ENCODE measurements around the gene STH.

Gene STH

DNA sequence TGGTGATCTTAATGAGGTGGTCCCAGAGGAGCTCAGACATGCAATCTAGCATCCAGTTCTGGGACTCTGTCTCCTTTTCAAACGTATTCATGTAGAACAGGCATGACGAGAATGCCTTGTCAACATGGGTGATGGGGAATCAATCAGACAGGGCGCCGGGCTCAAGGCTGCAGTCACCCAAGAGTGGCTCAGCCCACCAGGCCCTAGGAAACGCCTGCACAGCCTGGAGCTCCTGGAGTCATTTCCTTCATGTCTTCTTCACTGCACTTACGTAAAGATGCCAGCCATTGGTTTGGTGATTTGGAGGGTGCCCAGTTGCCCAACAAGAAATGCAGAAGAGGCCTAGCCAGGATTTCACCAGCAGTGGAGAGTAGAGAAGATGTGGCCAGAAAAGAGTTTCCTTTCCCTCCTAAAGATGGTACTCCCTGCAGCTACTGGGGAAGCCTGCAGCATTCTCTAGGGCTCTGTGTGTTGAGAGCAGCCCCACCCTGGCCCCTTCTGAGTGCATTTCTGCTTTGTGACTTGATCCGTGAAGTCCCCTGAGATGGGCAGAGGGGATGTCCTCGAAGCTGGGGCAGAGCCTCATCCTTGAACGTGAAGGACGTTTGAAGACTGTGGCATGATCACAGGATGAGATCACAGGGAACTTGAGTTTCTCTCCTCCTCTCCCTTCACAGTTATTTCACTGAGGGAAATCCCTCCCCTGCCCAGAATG lies 24.0 kb upstream of the STH start:
- no peaks in the 10 kb centered on the region for H3K27me3 ChIP-seq (replicated peaks; ENCODE audit: insufficient read depth, low read length)
- no peak overlapping the region for H3K4me2 ChIP-seq (ENCODE audit: low read depth, low read length)
- no peak for TF ChIP-seq EZH2 (optimal IDR thresholded peaks at IDR 0.05; ENCODE audit: low read depth, low read length)
- TF ChIP-seq, protein P1, sequence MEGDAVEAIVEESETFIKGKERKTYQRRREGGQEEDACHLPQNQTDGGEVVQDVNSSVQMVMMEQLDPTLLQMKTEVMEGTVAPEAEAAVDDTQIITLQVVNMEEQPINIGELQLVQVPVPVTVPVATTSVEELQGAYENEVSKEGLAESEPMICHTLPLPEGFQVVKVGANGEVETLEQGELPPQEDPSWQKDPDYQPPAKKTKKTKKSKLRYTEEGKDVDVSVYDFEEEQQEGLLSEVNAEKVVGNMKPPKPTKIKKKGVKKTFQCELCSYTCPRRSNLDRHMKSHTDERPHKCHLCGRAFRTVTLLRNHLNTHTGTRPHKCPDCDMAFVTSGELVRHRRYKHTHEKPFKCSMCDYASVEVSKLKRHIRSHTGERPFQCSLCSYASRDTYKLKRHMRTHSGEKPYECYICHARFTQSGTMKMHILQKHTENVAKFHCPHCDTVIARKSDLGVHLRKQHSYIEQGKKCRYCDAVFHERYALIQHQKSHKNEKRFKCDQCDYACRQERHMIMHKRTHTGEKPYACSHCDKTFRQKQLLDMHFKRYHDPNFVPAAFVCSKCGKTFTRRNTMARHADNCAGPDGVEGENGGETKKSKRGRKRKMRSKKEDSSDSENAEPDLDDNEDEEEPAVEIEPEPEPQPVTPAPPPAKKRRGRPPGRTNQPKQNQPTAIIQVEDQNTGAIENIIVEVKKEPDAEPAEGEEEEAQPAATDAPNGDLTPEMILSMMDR (IDR thresholded peaks at IDR 0.05; ENCODE audit: low read length): no peak
- TF ChIP-seq EZH2phosphoT487 (IDR thresholded peaks at IDR 0.05; ENCODE audit: low read length): no peak
- H3K79me2 ChIP-seq (ENCODE audit: low read length): no peaks in the 10 kb centered on the region
- no peaks in the 10 kb centered on the region for H3K9me3 ChIP-seq (replicated peaks; ENCODE audit: insufficient read depth, low read length)
- H3K4me3 ChIP-seq (ENCODE audit: low read length): no peak overlapping the region
- no peak overlapping the region for H3K27ac ChIP-seq (ENCODE audit: low read length)
- H2AFZ ChIP-seq (ENCODE audit: low read length): no peak overlapping the region
- no peaks in the 10 kb centered on the region for H3F3A ChIP-seq (ENCODE audit: insufficient read depth, low read length)
- no peaks in the 10 kb centered on the region for H3K9me2 ChIP-seq (replicated peaks; ENCODE audit: insufficient read depth, low read length)
- DNase-seq: no peak
- no peaks in the 10 kb centered on the region for H3K36me3 ChIP-seq (replicated peaks; ENCODE audit: insufficient read depth, low read length)
- H3K9ac ChIP-seq (ENCODE audit: low read length): no peak overlapping the region
- H4K20me1 ChIP-seq (ENCODE audit: insufficient read depth, low read length): no peaks in the 10 kb centered on the region
- H3K4me1 ChIP-seq (ENCODE audit: low read length): no peaks in the 10 kb centered on the region

DNA sequence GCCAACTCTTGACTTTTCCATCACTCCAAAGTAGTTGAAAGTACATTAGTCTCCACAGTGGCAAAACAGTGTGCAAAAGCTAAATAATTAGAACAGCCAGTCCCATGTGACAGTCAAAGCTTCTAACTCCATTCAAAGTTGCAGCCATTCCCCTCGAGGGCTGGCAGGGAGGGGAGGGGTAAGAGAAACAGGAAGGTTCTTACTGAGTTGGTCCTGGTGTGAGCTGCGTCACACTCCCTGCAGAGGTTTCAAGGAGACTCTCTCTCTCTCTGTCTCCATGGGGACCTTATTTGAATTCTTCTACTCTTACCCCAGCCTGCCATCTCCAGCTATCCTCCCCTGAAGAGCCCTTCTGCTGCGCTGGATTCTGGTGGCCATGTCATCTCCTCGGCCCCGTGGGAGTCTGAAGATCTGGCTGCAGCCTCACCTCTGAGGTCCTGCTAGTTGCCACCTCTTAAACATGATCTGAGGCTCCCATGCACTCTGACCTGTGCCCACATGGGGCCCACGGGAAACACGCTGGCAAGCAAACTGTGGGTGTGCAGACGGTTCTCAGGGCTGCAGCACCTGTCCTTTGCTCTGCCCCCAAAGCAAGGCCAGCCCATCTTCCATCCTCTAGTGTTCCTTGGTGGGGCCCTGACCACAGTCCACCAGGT lies 23.3 kb upstream of the STH start:
- TF ChIP-seq EZH2 (optimal IDR thresholded peaks at IDR 0.05; ENCODE audit: low read depth, low read length) (no peak), EZH2phosphoT487 (IDR thresholded peaks at IDR 0.05; ENCODE audit: low read length) (no peak)
- TF ChIP-seq, protein P1 (IDR thresholded peaks at IDR 0.05; ENCODE audit: low read length): no peak
- H3K4me1 ChIP-seq (ENCODE audit: low read length): no peaks in the 10 kb centered on the region
- H3K4me2 ChIP-seq (ENCODE audit: low read depth, low read length): no peak overlapping the region
- H3K27me3 ChIP-seq (replicated peaks; ENCODE audit: insufficient read depth, low read length): no peaks in the 10 kb centered on the region
- H3K36me3 ChIP-seq (replicated peaks; ENCODE audit: insufficient read depth, low read length): no peaks in the 10 kb centered on the region
- no peaks in the 10 kb centered on the region for H3F3A ChIP-seq (ENCODE audit: insufficient read depth, low read length)
- no peaks in the 10 kb centered on the region for H4K20me1 ChIP-seq (ENCODE audit: insufficient read depth, low read length)
- H3K9ac ChIP-seq (ENCODE audit: low read length): no peak overlapping the region
- H3K9me2 ChIP-seq (replicated peaks; ENCODE audit: insufficient read depth, low read length): no peaks in the 10 kb centered on the region
- H3K9me3 ChIP-seq (replicated peaks; ENCODE audit: insufficient read depth, low read length): no peaks in the 10 kb centered on the region
- no peak for DNase-seq
- no peak overlapping the region for H3K27ac ChIP-seq (ENCODE audit: low read length)
- no peaks in the 10 kb centered on the region for H3K79me2 ChIP-seq (ENCODE audit: low read length)
- no peak overlapping the region for H2AFZ ChIP-seq (ENCODE audit: low read length)
- no peak overlapping the region for H3K4me3 ChIP-seq (ENCODE audit: low read length)

DNA sequence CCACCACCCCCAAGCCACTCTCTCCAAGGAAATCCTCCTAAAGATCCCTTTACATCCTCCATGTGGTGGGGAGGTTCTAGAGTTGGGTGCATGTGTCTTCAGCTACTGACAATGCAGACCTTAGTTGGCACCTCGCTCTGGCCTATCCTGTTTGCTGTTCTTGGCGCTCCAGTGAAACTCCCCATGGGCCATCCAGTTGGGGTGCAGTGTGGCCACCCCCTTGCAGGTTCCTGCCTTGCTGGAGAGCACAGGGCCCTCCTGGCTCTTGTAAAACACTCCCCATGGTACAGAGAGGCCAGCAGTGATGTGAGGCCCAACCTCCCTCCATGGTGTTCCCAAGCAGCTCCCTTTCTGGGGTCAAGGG lies 22.7 kb upstream of the STH start:
- no peaks in the 10 kb centered on the region for H3K4me1 ChIP-seq (ENCODE audit: low read length)
- no peak overlapping the region for H3K4me2 ChIP-seq (ENCODE audit: low read depth, low read length)
- H4K20me1 ChIP-seq (ENCODE audit: insufficient read depth, low read length): no peaks in the 10 kb centered on the region
- H3K27me3 ChIP-seq (replicated peaks; ENCODE audit: insufficient read depth, low read length): no peaks in the 10 kb centered on the region
- no peaks in the 10 kb centered on the region for H3K36me3 ChIP-seq (replicated peaks; ENCODE audit: insufficient read depth, low read length)
- no peaks in the 10 kb centered on the region for H3K9me2 ChIP-seq (replicated peaks; ENCODE audit: insufficient read depth, low read length)
- H3K27ac ChIP-seq (ENCODE audit: low read length): no peak overlapping the region
- DNase-seq: no peak
- no peaks in the 10 kb centered on the region for H3K9me3 ChIP-seq (replicated peaks; ENCODE audit: insufficient read depth, low read length)
- H2AFZ ChIP-seq (ENCODE audit: low read length): no peak overlapping the region
- H3K79me2 ChIP-seq (ENCODE audit: low read length): no peaks in the 10 kb centered on the region
- no peak overlapping the region for H3K9ac ChIP-seq (ENCODE audit: low read length)
- TF ChIP-seq EZH2phosphoT487 (IDR thresholded peaks at IDR 0.05; ENCODE audit: low read length): no peak
- no peak for TF ChIP-seq EZH2 (optimal IDR thresholded peaks at IDR 0.05; ENCODE audit: low read depth, low read length)
- TF ChIP-seq, protein P1 (IDR thresholded peaks at IDR 0.05; ENCODE audit: low read length): no peak
- H3F3A ChIP-seq (ENCODE audit: insufficient read depth, low read length): no peaks in the 10 kb centered on the region
- no peak overlapping the region for H3K4me3 ChIP-seq (ENCODE audit: low read length)
